GM19455 (cell line): ENCODE measurements around the gene SLC1A3.

Experiments
- ATAC-seq: cut with Tn5 transposase; IDR thresholded peaks from one replicate; pipeline ENCODE4 v1.9.1; 2021; ENCODE audit not compliant: unreplicated experiment

Gene SLC1A3

GRCh38 chr5:36654564-36654963, 48.2 kb downstream of the SLC1A3 start:
- no peak for ATAC-seq

GRCh38 chr5:36655161-36655560, 48.8 kb downstream of the SLC1A3 start:
- ATAC-seq = no peak

- ATAC-seq = no peak
Observed at GRCh38 chr5:36656556-36656955, 50.1 kb downstream of the SLC1A3 start.

- ATAC-seq = no peak
Observed at GRCh38 chr5:36657563-36657995, 51.2 kb downstream of the SLC1A3 start.

- ATAC-seq = no peak
Observed at GRCh38 chr5:36658038-36658756, 51.8 kb downstream of the SLC1A3 start.

GRCh38 chr5:36659411-36659810, 53.0 kb downstream of the SLC1A3 start:
- ATAC-seq = no peak

- ATAC-seq = no peak
Observed at GRCh38 chr5:36660397-36661049, 54.1 kb downstream of the SLC1A3 start.

- no peak for ATAC-seq
Observed at GRCh38 chr5:36661456-36662220, 55.2 kb downstream of the SLC1A3 start.

GRCh38 chr5:36662291-36662851, 56.0 kb downstream of the SLC1A3 start:
- no peak for ATAC-seq

GRCh38 chr5:36664766-36665165, 58.4 kb downstream of the SLC1A3 start:
- no peak for ATAC-seq

- no peak for ATAC-seq
Observed at GRCh38 chr5:36665628-36666027, 59.2 kb downstream of the SLC1A3 start.

- ATAC-seq = no peak
Observed at GRCh38 chr5:36666274-36666673, 59.9 kb downstream of the SLC1A3 start.

- ATAC-seq = no peak
Observed at GRCh38 chr5:36666986-36667385, 60.6 kb downstream of the SLC1A3 start.

- ATAC-seq = no peak
Observed at GRCh38 chr5:36667824-36668223, 61.4 kb downstream of the SLC1A3 start.

- ATAC-seq = no peak
Observed at GRCh38 chr5:36669015-36669651, 62.7 kb downstream of the SLC1A3 start.

- ATAC-seq = no peak
Observed at GRCh38 chr5:36670548-36670947, 64.1 kb downstream of the SLC1A3 start.

- no peak for ATAC-seq
Observed at GRCh38 chr5:36675282-36675681, 68.9 kb downstream of the SLC1A3 start.

GRCh38 chr5:36679221-36679989, 73.0 kb downstream of the SLC1A3 start:
- ATAC-seq = no peak

- ATAC-seq = no peak
Observed at GRCh38 chr5:36680066-36680465, 73.7 kb downstream of the SLC1A3 start.

GRCh38 chr5:36681711-36682110, 75.3 kb downstream of the SLC1A3 start:
- ATAC-seq = no peak
